AG09319 (cell line): ENCODE measurements around the gene SLC39A11.

Source experiments
- DNase-seq: peaks from one replicate; pipeline ENCODE4 v3.0.0-alpha.2; 2010; ENCODE audit warnings: low read depth; ENCODE audit errors: extremely low read depth
- TF ChIP-seq, protein P1 (sequence below): IDR thresholded peaks from 2 replicates; pipeline ENCODE4 v1.5.1; 2011; ENCODE audit warnings: low read depth, mild to moderate bottlenecking, inconsistent platforms, low read length, moderate library complexity

SLC39A11 gene

GRCh38 chr17:72853440-72854415, 238.8 kb downstream of the SLC39A11 start:
- TF ChIP-seq, protein P1, sequence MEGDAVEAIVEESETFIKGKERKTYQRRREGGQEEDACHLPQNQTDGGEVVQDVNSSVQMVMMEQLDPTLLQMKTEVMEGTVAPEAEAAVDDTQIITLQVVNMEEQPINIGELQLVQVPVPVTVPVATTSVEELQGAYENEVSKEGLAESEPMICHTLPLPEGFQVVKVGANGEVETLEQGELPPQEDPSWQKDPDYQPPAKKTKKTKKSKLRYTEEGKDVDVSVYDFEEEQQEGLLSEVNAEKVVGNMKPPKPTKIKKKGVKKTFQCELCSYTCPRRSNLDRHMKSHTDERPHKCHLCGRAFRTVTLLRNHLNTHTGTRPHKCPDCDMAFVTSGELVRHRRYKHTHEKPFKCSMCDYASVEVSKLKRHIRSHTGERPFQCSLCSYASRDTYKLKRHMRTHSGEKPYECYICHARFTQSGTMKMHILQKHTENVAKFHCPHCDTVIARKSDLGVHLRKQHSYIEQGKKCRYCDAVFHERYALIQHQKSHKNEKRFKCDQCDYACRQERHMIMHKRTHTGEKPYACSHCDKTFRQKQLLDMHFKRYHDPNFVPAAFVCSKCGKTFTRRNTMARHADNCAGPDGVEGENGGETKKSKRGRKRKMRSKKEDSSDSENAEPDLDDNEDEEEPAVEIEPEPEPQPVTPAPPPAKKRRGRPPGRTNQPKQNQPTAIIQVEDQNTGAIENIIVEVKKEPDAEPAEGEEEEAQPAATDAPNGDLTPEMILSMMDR = no peak
- no peak for DNase-seq

DNA sequence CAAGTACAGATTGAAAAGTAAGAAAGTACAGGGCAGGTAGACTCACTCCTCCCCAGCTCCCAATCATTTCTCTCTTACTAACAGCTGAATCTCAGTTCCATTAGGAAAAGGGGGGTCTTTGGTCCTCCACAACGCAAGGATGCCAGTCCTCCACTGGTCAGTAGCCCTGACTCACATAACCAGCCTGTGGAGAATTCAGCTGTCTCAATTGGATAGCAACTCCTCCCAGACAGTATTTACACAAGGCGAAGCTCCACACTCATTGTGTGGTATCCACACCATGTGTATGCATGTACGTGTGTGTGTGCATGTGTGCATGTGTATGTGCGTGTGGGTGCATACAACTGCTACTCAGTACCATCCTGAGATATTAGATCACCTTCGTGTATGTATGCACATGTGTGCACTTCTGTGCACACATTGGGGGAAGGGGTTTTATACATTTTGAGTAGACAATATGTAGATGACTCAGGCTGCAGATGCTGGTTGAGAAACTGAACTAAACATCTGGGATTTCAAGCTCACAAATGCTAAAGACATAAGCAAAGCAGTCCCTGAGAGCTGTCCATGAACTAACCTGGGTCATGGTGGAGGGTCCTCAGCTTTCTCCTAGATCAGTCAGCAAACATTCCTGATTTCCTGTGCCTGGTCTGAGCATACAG, 240.1 kb downstream of the SLC39A11 start:
- no peak for DNase-seq
- TF ChIP-seq, protein P1 = no peak

DNA sequence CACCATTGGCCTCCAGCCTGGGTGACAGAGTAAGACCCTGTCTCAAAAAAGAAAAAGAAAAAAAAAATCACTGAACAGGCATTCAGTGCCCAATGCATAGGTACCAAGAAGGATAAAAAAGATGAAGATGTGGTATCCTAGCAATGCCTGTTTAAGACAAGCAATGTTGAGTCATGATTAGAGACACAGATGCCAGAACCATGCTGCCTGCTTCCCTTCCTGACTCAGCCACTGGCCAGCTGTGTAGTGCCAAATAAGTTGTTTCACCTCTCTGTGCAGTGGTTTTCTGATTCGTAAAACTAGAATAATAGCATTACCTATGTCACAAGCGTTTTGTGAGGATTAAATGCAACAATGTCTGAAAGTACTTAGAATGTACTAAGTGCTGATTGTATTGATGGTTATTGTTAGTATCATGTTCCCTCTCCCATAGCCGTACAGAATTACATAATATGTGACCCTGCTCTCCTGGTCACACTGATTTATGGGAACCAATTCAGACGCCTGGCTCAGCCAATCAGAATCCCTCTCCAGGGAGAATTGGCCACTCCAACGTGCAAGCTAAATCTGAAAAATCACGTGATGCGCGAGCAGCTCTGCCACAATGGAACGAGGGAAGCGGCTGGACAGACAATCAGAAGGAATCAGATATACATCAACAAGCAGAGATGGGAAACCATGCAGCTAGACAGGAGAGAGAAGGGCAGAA, 241.9 kb downstream of the SLC39A11 start:
- TF ChIP-seq, protein P1 = no peak
- no peak for DNase-seq

DNA sequence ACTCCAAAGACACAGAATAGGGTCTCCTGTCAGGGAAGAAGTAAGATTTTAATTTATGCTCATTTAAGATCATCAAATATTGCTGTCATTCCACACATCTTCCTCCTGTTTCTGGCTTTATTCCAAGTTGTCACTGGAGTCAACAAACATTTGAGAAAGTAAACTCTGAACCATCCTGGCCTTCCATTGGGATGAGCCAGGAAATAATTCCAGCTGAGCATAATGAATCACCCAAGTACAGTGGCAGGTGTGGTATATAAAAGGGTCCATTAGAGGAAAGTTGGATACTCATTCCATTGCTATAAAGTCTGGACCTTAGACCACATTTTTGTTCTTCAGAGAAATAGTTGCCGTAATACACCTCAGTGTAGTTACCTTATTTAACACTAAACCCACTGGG, 246.1 kb downstream of the SLC39A11 start:
- TF ChIP-seq, protein P1 = no peak
- no peak for DNase-seq

- TF ChIP-seq, protein P1 = no peak
- no peak for DNase-seq
Measured at GRCh38 chr17:72843591-72843990, 248.9 kb downstream of the SLC39A11 start.

GRCh38 chr17:72840019-72840418, 252.5 kb downstream of the SLC39A11 start:
- TF ChIP-seq, protein P1 = no peak
- no peak for DNase-seq
